Vagina (tissue), 2 donors: ENCODE measurements around the gene IGSF10.

ENCODE experiments used
- POLR2A ChIP-seq, 2 donors: fragments of 450-650 bp; IDR thresholded peaks; one replicate each; pipeline ENCODE4 v1.6.1; 2017; ENCODE audit warnings: antibody characterized with exemption in 2 of 2, mild to moderate bottlenecking in 2 of 2, moderate library complexity in 2 of 2
- POLR2AphosphoS5 ChIP-seq, 2 donors: sonication (generic); formaldehyde crosslinking; IDR thresholded peaks; one replicate each; pipeline ENCODE4 v1.9.0; 2017; ENCODE audit warnings: antibody characterized with exemption in 2 of 2, mild to moderate bottlenecking in 2 of 2, low read depth in 1 of 2; ENCODE audit not compliant: insufficient read depth in 1 of 2
- TF ChIP-seq, protein P1 (sequence below), 3 experiments: fragments of 450-650 bp in 2 of 3; fragments of 200-600 bp in 1 of 3; sonication (generic) in 1 of 3; IDR thresholded peaks; one replicate each; pipeline ENCODE4 v1.5.1; 2017 to 2019; ENCODE audit warnings: antibody characterized with exemption in 3 of 3, mild to moderate bottlenecking in 2 of 3, moderate library complexity in 2 of 3

DNA sequence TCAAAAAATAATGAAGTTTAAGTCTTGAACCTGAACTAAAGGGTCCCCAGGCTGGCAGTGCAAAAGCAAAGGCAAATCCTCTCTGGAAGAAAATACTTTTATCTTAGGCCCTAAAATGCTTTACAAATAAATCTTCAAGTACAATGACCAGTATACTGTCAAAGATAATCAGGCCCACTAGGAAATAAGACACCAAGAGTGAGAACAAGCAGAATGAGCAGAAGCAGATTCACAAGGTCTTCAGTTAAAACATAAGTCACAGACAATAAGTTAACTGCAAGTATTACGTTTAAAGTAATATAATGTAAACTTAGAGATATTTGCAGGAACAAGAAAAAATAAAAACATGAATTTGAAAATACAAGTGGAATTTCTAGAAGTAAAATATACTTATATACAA lies 42.2 kb upstream of the IGSF10 start:
- TF ChIP-seq, protein P1, sequence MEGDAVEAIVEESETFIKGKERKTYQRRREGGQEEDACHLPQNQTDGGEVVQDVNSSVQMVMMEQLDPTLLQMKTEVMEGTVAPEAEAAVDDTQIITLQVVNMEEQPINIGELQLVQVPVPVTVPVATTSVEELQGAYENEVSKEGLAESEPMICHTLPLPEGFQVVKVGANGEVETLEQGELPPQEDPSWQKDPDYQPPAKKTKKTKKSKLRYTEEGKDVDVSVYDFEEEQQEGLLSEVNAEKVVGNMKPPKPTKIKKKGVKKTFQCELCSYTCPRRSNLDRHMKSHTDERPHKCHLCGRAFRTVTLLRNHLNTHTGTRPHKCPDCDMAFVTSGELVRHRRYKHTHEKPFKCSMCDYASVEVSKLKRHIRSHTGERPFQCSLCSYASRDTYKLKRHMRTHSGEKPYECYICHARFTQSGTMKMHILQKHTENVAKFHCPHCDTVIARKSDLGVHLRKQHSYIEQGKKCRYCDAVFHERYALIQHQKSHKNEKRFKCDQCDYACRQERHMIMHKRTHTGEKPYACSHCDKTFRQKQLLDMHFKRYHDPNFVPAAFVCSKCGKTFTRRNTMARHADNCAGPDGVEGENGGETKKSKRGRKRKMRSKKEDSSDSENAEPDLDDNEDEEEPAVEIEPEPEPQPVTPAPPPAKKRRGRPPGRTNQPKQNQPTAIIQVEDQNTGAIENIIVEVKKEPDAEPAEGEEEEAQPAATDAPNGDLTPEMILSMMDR (IDR thresholded peaks at IDR 0.05), result no peak
- TF ChIP-seq POLR2AphosphoS5 (IDR thresholded peaks at IDR 0.05; ENCODE audit: insufficient read depth in 1 of 2, low read depth in 1 of 2) (no peak), POLR2A (IDR thresholded peaks at IDR 0.05) (no peak)
